Adrenal gland (tissue), 5 donors: ENCODE results near the gene ZNF653.

ENCODE experiments used
- POLR2A ChIP-seq, 2 donors: fragments of 450-650 bp; IDR thresholded peaks; one replicate each; pipeline ENCODE4 v1.6.1; 2017; ENCODE audit warnings: antibody characterized with exemption in 2 of 2, mild to moderate bottlenecking in 2 of 2, moderate library complexity in 1 of 2
- TF ChIP-seq, protein P1 (sequence below), 6 experiments: fragments of 450-650 bp in 4 of 6; fragments of 200-600 bp in 2 of 6; sonication (generic) in 1 of 6; IDR thresholded peaks; 1 replicate in 5 of 6; 2 replicates in 1 of 6; pipeline versions ENCODE4 v1.5.1 to v1.8.0; 2016 to 2021; ENCODE audit warnings: antibody characterized with exemption in 6 of 6, mild to moderate bottlenecking in 2 of 6, moderate library complexity in 1 of 6
- donor health status: DM: no; HTN: no; CAD: no.

DNA sequence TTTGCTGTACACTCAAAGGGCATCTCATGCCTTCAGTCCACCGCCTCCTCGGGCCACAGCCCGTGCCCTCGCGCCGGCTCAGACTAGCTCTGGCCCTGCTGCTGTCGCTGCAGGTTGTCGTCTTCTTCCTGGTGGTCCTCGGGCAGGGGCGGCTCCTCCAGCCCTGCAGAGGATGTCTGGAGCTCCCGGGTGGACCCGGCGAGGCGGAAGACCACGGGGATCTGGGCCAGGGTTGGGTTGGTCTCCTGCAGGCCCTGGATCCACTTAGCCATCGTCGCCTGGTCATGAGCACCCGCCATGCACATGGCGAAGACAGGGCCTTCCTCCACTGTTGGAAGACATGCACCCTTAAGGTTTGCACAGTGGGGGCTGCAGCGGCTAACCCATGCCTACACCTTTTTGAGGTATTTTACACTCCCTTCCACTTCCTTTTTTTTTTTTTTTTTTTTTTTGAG, 489 bp upstream of the ZNF653 start:
- TF ChIP-seq, protein P1, sequence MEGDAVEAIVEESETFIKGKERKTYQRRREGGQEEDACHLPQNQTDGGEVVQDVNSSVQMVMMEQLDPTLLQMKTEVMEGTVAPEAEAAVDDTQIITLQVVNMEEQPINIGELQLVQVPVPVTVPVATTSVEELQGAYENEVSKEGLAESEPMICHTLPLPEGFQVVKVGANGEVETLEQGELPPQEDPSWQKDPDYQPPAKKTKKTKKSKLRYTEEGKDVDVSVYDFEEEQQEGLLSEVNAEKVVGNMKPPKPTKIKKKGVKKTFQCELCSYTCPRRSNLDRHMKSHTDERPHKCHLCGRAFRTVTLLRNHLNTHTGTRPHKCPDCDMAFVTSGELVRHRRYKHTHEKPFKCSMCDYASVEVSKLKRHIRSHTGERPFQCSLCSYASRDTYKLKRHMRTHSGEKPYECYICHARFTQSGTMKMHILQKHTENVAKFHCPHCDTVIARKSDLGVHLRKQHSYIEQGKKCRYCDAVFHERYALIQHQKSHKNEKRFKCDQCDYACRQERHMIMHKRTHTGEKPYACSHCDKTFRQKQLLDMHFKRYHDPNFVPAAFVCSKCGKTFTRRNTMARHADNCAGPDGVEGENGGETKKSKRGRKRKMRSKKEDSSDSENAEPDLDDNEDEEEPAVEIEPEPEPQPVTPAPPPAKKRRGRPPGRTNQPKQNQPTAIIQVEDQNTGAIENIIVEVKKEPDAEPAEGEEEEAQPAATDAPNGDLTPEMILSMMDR (IDR thresholded peaks at IDR 0.05): no peak
- no peak for TF ChIP-seq POLR2A (IDR thresholded peaks at IDR 0.05)
